Measurements from ENCODE around the gene TRPC4AP.

DNA sequence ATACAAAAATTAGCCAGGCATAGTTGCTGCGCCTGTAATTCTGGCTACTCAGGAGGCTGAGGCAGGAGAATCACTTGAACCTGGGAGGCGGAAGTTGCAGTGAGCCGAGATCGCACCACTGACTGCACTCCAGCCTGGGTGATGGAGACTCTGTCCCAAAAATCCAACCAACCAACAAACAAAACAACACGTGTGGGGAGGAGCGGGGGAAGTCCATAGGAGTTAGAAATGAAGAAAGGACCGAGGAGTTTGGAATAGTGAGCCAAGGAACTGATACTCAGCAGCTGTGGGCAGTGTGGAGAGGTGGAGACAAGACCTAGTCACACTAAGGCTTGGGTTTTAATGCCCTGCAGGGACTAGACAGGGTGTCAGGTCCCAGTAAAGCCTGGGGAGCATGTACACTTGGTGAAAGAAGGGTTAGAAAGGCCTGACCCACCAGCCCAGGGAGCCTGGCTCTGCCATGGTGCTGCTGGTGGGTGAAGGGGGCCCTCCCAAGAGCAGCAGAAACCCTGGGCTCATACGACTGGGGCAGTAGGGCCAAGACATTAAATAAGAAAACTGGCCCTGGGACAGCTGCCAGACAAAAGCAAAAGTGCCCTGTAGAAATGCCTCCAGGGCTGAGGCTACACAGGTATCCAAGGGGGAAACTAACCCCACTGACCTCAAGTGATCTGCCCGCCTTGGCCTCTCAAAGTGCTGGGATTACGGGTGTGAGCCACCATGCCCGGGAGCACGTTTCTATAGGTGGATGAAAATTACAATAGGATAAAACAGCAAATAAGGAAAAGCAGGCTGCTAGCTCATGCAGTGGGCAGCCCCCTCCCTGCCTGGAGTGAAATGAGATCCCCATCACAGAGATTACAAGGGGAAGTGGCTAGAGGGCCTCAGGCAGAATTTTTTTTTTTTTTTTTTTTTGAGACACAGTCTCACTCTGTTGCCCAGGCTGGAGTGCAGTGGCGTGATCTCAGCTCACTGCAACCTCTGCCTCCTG, 78.9 kb downstream of the TRPC4AP start:
- TF ChIP-seq, protein P1, sequence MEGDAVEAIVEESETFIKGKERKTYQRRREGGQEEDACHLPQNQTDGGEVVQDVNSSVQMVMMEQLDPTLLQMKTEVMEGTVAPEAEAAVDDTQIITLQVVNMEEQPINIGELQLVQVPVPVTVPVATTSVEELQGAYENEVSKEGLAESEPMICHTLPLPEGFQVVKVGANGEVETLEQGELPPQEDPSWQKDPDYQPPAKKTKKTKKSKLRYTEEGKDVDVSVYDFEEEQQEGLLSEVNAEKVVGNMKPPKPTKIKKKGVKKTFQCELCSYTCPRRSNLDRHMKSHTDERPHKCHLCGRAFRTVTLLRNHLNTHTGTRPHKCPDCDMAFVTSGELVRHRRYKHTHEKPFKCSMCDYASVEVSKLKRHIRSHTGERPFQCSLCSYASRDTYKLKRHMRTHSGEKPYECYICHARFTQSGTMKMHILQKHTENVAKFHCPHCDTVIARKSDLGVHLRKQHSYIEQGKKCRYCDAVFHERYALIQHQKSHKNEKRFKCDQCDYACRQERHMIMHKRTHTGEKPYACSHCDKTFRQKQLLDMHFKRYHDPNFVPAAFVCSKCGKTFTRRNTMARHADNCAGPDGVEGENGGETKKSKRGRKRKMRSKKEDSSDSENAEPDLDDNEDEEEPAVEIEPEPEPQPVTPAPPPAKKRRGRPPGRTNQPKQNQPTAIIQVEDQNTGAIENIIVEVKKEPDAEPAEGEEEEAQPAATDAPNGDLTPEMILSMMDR (IDR thresholded peaks at IDR 0.05): no peak
- no peak for TF ChIP-seq POLR2A (IDR thresholded peaks at IDR 0.05)

Measured in thyroid gland (tissue), 4 donors.